Spleen (tissue), 11 donors: ENCODE data around the gene IFI27L2. TPM values are rescaled to one million over a fixed set of nuclear protein-coding genes. Genes with fewer than 3 reads are reported as not detected.

Experiments used
- DNase-seq: peaks from one replicate; pipeline ENCODE4 v3.0.0-alpha.2; 2020
- H3K27ac ChIP-seq, 8 donors: fragments of 200-600 bp; sonication (generic) in 7 of 8; 1 replicate in 4 of 8; 2 replicates in 4 of 8; pipeline versions ENCODE4 v1.5.0 to v1.8.0; 2016 to 2021; ENCODE audit warnings: inconsistent platforms in 4 of 8, mild to moderate bottlenecking in 4 of 8, moderate library complexity in 1 of 8
- H3K27me3 ChIP-seq, 7 donors: fragments of 200-600 bp; sonication (generic) in 6 of 7; replicated peaks in 1 of 7; 1 replicate in 4 of 7; 2 replicates in 3 of 7; pipeline versions ENCODE4 v1.5.0 to v1.8.0; 2016 to 2021; ENCODE audit warnings: inconsistent platforms in 3 of 7, mild to moderate bottlenecking in 1 of 7
- H3K36me3 ChIP-seq, 6 donors: fragments of 200-600 bp; sonication (generic) in 5 of 6; 1 replicate in 4 of 6; 2 replicates in 2 of 6; pipeline versions ENCODE4 v1.5.0 to v1.8.0; 2016 to 2021; ENCODE audit warnings: inconsistent platforms in 2 of 6
- H3K4me1 ChIP-seq, 6 donors: fragments of 200-600 bp; sonication (generic) in 5 of 6; 1 replicate in 3 of 6; 2 replicates in 3 of 6; pipeline versions ENCODE4 v1.5.0 to v1.8.0; 2016 to 2021; ENCODE audit warnings: inconsistent platforms in 3 of 6
- H3K4me3 ChIP-seq, 8 donors: fragments of 200-600 bp; sonication (generic) in 7 of 8; 1 replicate in 4 of 8; 2 replicates in 4 of 8; pipeline versions ENCODE4 v1.5.0 to v1.8.0; 2016 to 2021; ENCODE audit warnings: inconsistent platforms in 4 of 8, mild to moderate bottlenecking in 4 of 8, moderate library complexity in 2 of 8
- H3K9me3 ChIP-seq, 8 donors: fragments of 200-600 bp; sonication (generic) in 7 of 8; 1 replicate in 4 of 8; 2 replicates in 4 of 8; pipeline versions ENCODE4 v1.5.0 to v1.8.0; 2016 to 2021; ENCODE audit warnings: inconsistent platforms in 4 of 8
- POLR2A ChIP-seq, 3 donors: fragments of 450-650 bp; IDR thresholded peaks; one replicate each; pipeline ENCODE4 v1.5.1; 2017; ENCODE audit warnings: antibody characterized with exemption in 3 of 3, mild to moderate bottlenecking in 1 of 3
- POLR2AphosphoS5 ChIP-seq, 3 donors: sonication (generic); formaldehyde crosslinking; IDR thresholded peaks; one replicate each; pipeline ENCODE4 v1.5.1; 2017; ENCODE audit warnings: antibody characterized with exemption in 3 of 3
- WGBS, 5 donors: extraction: QIAGEN DNeasy Blood & Tissue Kit in 3 of 5; methylation state at CpG; one replicate each; pipeline versions ENCODE4 v1.1.5 to v1.1.7; 2013 to 2018; 5-methylcytosine and 5-hydroxymethylcytosine counted together
- intact Hi-C: fragments of 100-400 bp; cut with DNase I; formaldehyde crosslinking; loops from one replicate; pipeline ENCODE4 v1.15.0; 2023; ENCODE audit warnings: low total_unique reads
- polyA plus RNA-seq, 3 donors: library from polyadenylated mRNA; stranded (reverse); fragments of 200-250 nt; gene quantifications; one replicate each; pipeline ENCODE4 v1.2.1, GENCODE V29; 2013
- total RNA-seq, 7 donors: library from RNA; depleted of rRNA in 3 of 7; stranded (reverse); fragments of >200 nt in 3 of 7; fragmentation: NEBNext Ultra II Directional in 4 of 7; extraction: Animal tissue kit (Norgen Biotek cat#: 25700) in 4 of 7; gene quantifications; one replicate each; pipeline versions ENCODE4 v1.1.0 to v1.2.1, GENCODE V29; 2016 to 2021
- TF ChIP-seq, protein P1 (sequence below), 11 experiments: fragments of 200-600 bp in 7 of 11; fragments of 450-650 bp in 4 of 11; sonication (generic) in 4 of 11; IDR thresholded peaks in 8 of 11; conservative IDR thresholded peaks in 3 of 11; 1 replicate in 7 of 11; 2 replicates in 4 of 11; pipeline versions ENCODE4 v1.4.0 to v1.8.0; 2016 to 2021; ENCODE audit warnings: antibody characterized with exemption in 11 of 11, inconsistent platforms in 4 of 11, mild to moderate bottlenecking in 1 of 11
- donor health status: healthy with polysubstance abuse.
- donor health status: DM: no; HTN: no; CAD: no; lungs with moderate emphysema.
- donor health status: DM: no; HTN: no; CAD: no.
- donor health status: Bipolar disorder and iron deficiency.
- donor health status: healthy.
- donor health status: DM: no; HTN: no; CAD: no.
- donor health status: DM: yes; HTN: yes; CAD: no.

The IFI27L2 gene
- total and polyA plus RNA-seq, 10 donors = 40.6 to 137 (median 75.5) TPM

DNA sequence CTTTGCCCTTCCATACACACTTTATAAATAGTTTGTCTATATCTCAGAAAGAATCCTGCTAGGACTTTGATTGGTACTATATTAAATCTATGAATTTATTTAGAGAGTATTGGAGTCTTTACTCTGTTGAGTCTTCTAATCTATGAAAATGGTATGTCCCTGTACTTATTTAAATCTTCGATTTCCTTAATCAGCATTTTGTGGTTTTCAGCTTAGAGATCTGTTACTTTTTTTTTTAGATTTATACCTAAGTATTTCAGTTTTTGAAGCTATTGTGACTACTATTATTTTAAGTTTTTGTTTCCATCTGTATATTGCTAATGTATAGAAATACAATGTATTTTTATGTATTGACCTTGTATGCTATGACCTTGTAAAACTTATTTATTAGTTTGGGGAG, 13.4 kb upstream of the IFI27L2 start:
- intact Hi-C loops = no loop called here
- H3K36me3 ChIP-seq = no peaks in the 10 kb centered on the region
- DNase-seq = no peak
- TF ChIP-seq, protein P1, sequence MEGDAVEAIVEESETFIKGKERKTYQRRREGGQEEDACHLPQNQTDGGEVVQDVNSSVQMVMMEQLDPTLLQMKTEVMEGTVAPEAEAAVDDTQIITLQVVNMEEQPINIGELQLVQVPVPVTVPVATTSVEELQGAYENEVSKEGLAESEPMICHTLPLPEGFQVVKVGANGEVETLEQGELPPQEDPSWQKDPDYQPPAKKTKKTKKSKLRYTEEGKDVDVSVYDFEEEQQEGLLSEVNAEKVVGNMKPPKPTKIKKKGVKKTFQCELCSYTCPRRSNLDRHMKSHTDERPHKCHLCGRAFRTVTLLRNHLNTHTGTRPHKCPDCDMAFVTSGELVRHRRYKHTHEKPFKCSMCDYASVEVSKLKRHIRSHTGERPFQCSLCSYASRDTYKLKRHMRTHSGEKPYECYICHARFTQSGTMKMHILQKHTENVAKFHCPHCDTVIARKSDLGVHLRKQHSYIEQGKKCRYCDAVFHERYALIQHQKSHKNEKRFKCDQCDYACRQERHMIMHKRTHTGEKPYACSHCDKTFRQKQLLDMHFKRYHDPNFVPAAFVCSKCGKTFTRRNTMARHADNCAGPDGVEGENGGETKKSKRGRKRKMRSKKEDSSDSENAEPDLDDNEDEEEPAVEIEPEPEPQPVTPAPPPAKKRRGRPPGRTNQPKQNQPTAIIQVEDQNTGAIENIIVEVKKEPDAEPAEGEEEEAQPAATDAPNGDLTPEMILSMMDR (IDR thresholded peaks at IDR 0.05 in 8 of 11, conservative IDR thresholded peaks at IDR 0.05 in 3 of 11) = no peak
- TF ChIP-seq POLR2AphosphoS5 (IDR thresholded peaks at IDR 0.05) (no peak), POLR2A (IDR thresholded peaks at IDR 0.05) (no peak)
- peaks cover 0 to 7% (median 0%) of the 10 kb centered on the region in 6 donors for H3K4me1 ChIP-seq
- no peaks in the 10 kb centered on the region for H3K9me3 ChIP-seq
- no peak overlapping the region for H3K4me3 ChIP-seq
- H3K27ac ChIP-seq = no peak overlapping the region
- no peaks in the 10 kb centered on the region for H3K27me3 ChIP-seq
- WGBS, 5 donors = 80 to 90% (median 82%) methylated on average over 1 of the region's 1 CpG

DNA sequence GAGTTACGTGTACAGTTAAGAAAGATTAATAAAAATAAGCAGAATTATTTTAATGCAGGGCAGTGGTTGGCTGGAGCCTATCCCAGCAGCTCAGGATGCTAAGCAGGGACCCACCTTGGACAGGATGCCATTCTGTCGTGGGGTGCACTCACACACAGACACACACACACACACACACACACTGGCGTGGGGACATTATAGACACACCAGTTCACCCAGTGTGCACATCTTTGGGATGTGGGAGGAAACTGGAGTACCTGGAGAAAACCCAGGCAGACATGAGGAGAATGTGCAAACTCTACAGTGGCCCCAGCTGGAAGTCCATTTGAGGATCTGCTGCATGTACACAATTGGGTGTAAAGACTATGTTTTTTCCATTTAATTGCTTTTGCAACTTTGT, 12.8 kb upstream of the IFI27L2 start:
- Histone ChIP-seq H3K27me3 (peaks cover 0 to under 1% (median 0%) of the 10 kb centered on the region in 7 donors), H3K27ac (no peak overlapping the region), H3K4me1 (peaks cover 0 to 7% (median 0%) of the 10 kb centered on the region in 6 donors), H3K9me3 (no peaks in the 10 kb centered on the region), H3K4me3 (no peak overlapping the region), H3K36me3 (no peaks in the 10 kb centered on the region)
- DNase-seq = no peak
- 66 to 82% (median 71%) methylated on average over 3 of the region's 3 CpGs for WGBS, 5 donors
- TF ChIP-seq, protein P1 (IDR thresholded peaks at IDR 0.05 in 8 of 11, conservative IDR thresholded peaks at IDR 0.05 in 3 of 11) = no peak
- TF ChIP-seq POLR2AphosphoS5 (IDR thresholded peaks at IDR 0.05) (no peak), POLR2A (IDR thresholded peaks at IDR 0.05) (no peak)
- intact Hi-C loops = no loop called here

DNA sequence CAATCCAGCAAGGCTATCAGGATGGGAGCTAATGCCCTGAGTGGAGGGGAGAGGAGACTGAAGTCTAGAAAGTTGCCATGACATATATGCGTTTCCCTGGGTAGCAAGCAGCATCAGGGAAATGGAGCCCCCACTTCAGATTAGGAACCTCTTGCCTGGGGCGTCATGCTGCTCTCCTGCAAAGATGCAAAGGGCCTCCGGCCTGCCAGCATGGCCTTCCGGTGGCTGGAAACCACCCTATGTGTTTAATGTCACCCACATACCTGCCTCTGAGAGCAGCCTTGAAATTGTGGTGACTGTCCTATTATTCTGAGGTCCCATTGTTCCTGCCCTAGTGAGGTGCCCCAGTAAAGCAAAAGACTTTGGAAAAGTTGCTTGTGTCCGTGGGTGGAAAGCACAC, 10.0 kb upstream of the IFI27L2 start:
- TF ChIP-seq POLR2AphosphoS5 (IDR thresholded peaks at IDR 0.05) (no peak), POLR2A (IDR thresholded peaks at IDR 0.05) (no peak)
- TF ChIP-seq, protein P1 (IDR thresholded peaks at IDR 0.05 in 8 of 11, conservative IDR thresholded peaks at IDR 0.05 in 3 of 11) = no peak
- 72 to 89% (median 85%) methylated on average over 4 to 5 of the region's 5 CpGs for WGBS, 5 donors
- Histone ChIP-seq H3K4me3 (no peak overlapping the region), H3K4me1 (peaks cover 0 to 8% (median 5%) of the 10 kb centered on the region in 6 donors), H3K36me3 (no peaks in the 10 kb centered on the region), H3K27me3 (peaks cover 0 to 4% (median 0%) of the 10 kb centered on the region in 7 donors), H3K9me3 (peaks cover 0 to 13% (median 9%) of the 10 kb centered on the region in 8 donors), H3K27ac (no peak overlapping the region)
- DNase-seq = no peak
- intact Hi-C loops = loop anchor here (5.0 kb wide), 1 partner anchor 202 kb away; no protein-coding TSS in a partner anchor

DNA sequence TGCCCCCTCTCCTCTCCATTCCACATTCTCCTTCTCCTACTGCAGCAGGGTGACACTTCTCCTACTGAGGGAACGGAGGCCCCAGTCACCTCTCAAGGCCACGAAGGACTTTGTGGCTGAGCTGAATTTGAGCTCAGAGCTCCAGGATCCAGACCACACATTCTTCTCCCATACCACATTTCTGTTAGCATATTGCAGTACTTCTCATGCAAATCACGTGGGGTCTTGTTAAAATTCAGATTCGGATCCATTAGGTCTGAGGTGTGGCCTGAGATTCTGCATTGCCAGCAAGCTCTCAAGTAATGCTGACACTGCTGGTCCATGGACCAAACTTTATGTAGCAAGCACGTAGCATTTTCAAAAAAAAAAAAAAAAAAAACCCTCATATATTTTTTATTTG, 9.6 kb upstream of the IFI27L2 start:
- H3K36me3 ChIP-seq = no peaks in the 10 kb centered on the region
- no peak for DNase-seq
- peaks cover 0 to 13% (median 9%) of the 10 kb centered on the region in 8 donors for H3K9me3 ChIP-seq
- intact Hi-C loops = loop anchor here (5.0 kb wide), 1 partner anchor 202 kb away; no protein-coding TSS in a partner anchor
- TF ChIP-seq POLR2A (IDR thresholded peaks at IDR 0.05) = no peak
- TF ChIP-seq, protein P1 (IDR thresholded peaks at IDR 0.05 in 8 of 11, conservative IDR thresholded peaks at IDR 0.05 in 3 of 11) = no peak
- TF ChIP-seq POLR2AphosphoS5 (IDR thresholded peaks at IDR 0.05) = no peak
- WGBS, 5 donors = 70 to 81% (median 75%) methylated on average over 5 of the region's 5 CpGs
- no peak overlapping the region for H3K4me3 ChIP-seq
- peaks cover 0 to 8% (median 5%) of the 10 kb centered on the region in 6 donors for H3K4me1 ChIP-seq
- peaks cover 0 to 4% (median 0%) of the 10 kb centered on the region in 7 donors for H3K27me3 ChIP-seq
- H3K27ac ChIP-seq = no peak overlapping the region
